Osteoblast (primary cell): Measurements from ENCODE around the gene RYR2. TPM values are rescaled to one million over a fixed set of nuclear protein-coding genes. Genes with fewer than 3 reads are reported as not detected.

Source experiments
- DNase-seq: peaks from one replicate; pipeline ENCODE4 v3.0.0; 2011; ENCODE audit warnings: low spot score, mixed read lengths; ENCODE audit not compliant: insufficient read length; ENCODE audit errors: missing footprints
- H2AFZ ChIP-seq: 2 replicates; pipeline ENCODE4 v1.6.0; 2011; ENCODE audit warnings: mild to moderate bottlenecking, low read length
- H3K27ac ChIP-seq: 2 replicates; pipeline ENCODE4 v1.5.1; 2011; ENCODE audit warnings: mild to moderate bottlenecking, low read depth, low read length, moderate library complexity
- H3K27me3 ChIP-seq: 2 replicates; pipeline ENCODE4 v1.6.0; 2012; ENCODE audit warnings: mild to moderate bottlenecking, control low read depth, inconsistent platforms, low read length, moderate library complexity; ENCODE audit not compliant: insufficient read depth
- H3K36me3 ChIP-seq: 2 replicates; pipeline ENCODE4 v1.5.1; 2011; ENCODE audit warnings: mild to moderate bottlenecking, low read length, control low read depth, moderate library complexity; ENCODE audit not compliant: insufficient read depth
- H3K4me1 ChIP-seq: 2 replicates; pipeline ENCODE4 v1.5.1; 2011; ENCODE audit warnings: mild to moderate bottlenecking, low read length, control low read depth, moderate library complexity; ENCODE audit not compliant: insufficient read depth
- H3K4me2 ChIP-seq: 2 replicates; pipeline ENCODE4 v1.6.0; 2011; ENCODE audit warnings: mild to moderate bottlenecking, low read length; ENCODE audit not compliant: insufficient read depth
- H3K4me3 ChIP-seq: fragments of 200-600 bp; sonication (generic); 3 replicates; pipeline ENCODE4 v1.5.1; 2012; ENCODE audit warnings: mild to moderate bottlenecking, low read length, inconsistent platforms; ENCODE audit not compliant: insufficient read depth
- H3K79me2 ChIP-seq: 2 replicates; pipeline ENCODE4 v1.6.0; 2012; ENCODE audit warnings: mild to moderate bottlenecking, low read length, control low read depth, inconsistent platforms; ENCODE audit not compliant: insufficient read depth
- H3K9me3 ChIP-seq: 2 replicates; pipeline ENCODE4 v1.5.1; 2011; ENCODE audit warnings: low read depth, low read length, control low read depth
- H4K20me1 ChIP-seq: 2 replicates; pipeline ENCODE4 v1.6.0; 2012; ENCODE audit warnings: mild to moderate bottlenecking, low read length, control low read depth; ENCODE audit not compliant: insufficient read depth
- CTCF ChIP-seq: IDR thresholded peaks from 2 replicates; pipeline ENCODE4 v1.5.1; 2011; ENCODE audit warnings: mild to moderate bottlenecking, low read depth, low read length, moderate library complexity; ENCODE audit errors: extremely low read depth
- total RNA-seq: library from RNA; depleted of rRNA; stranded (reverse); fragments of >200 nt; gene quantifications from 2 replicates; pipeline ENCODE4 v1.2.3, GENCODE V29; 2012

The RYR2 gene
- total RNA-seq, 1 donor = not detected

- Histone ChIP-seq H3K36me3 (no peaks in the 10 kb centered on the region), H3K4me2 (no peak overlapping the region), H4K20me1 (no peaks in the 10 kb centered on the region), H3K27ac (no peak overlapping the region), H3K27me3 (no peaks in the 10 kb centered on the region), H3K9me3 (no peaks in the 10 kb centered on the region), H3K4me1 (no peaks in the 10 kb centered on the region), H2AFZ (no peak overlapping the region), H3K4me3 (no peak overlapping the region), H3K79me2 (no peaks in the 10 kb centered on the region)
- no peak for TF ChIP-seq CTCF
- DNase-seq = no peak
These were observed 213.1 kb downstream of the RYR2 start for GRCh38 chr1:237255071-237255470.

- no peak for TF ChIP-seq CTCF
- Histone ChIP-seq H3K9me3 (no peaks in the 10 kb centered on the region), H3K4me2 (no peak overlapping the region), H3K4me3 (no peak overlapping the region), H3K36me3 (no peaks in the 10 kb centered on the region), H2AFZ (no peak overlapping the region), H3K27me3 (no peaks in the 10 kb centered on the region), H3K27ac (no peak overlapping the region), H4K20me1 (no peaks in the 10 kb centered on the region), H3K4me1 (no peaks in the 10 kb centered on the region), H3K79me2 (no peaks in the 10 kb centered on the region)
- DNase-seq = peak; percentile 9
These were observed 216.9 kb downstream of the RYR2 start for GRCh38 chr1:237258871-237259270.

GRCh38 chr1:237261198-237261597 lies 219.2 kb downstream of the RYR2 start:
- H3K79me2 ChIP-seq = no peaks in the 10 kb centered on the region
- no peak for TF ChIP-seq CTCF
- no peaks in the 10 kb centered on the region for H3K4me1 ChIP-seq
- H3K36me3 ChIP-seq = no peaks in the 10 kb centered on the region
- no peaks in the 10 kb centered on the region for H4K20me1 ChIP-seq
- H3K9me3 ChIP-seq = no peaks in the 10 kb centered on the region
- no peak overlapping the region for H3K27ac ChIP-seq
- H3K4me2 ChIP-seq = no peak overlapping the region
- H3K4me3 ChIP-seq = no peak overlapping the region
- no peaks in the 10 kb centered on the region for H3K27me3 ChIP-seq
- no peak overlapping the region for H2AFZ ChIP-seq
- peak; percentile 22 for DNase-seq

- Histone ChIP-seq H3K27me3 (no peaks in the 10 kb centered on the region), H3K79me2 (no peaks in the 10 kb centered on the region), H3K4me2 (no peak overlapping the region), H3K4me3 (no peak overlapping the region), H3K9me3 (no peaks in the 10 kb centered on the region), H2AFZ (no peak overlapping the region), H3K4me1 (no peaks in the 10 kb centered on the region), H3K27ac (no peak overlapping the region), H4K20me1 (no peaks in the 10 kb centered on the region), H3K36me3 (no peaks in the 10 kb centered on the region)
- no peak for TF ChIP-seq CTCF
- no peak for DNase-seq
These were observed 225.8 kb downstream of the RYR2 start for GRCh38 chr1:237267743-237268142.
